GM10847 (cell line): ENCODE measurements around the gene NAT9.

Source experiments
- POLR2A ChIP-seq: IDR thresholded peaks from 2 replicates; pipeline ENCODE4 v1.6.1; 2011; ENCODE audit not compliant: insufficient read length; ENCODE audit errors: extremely low read depth

Gene NAT9

DNA sequence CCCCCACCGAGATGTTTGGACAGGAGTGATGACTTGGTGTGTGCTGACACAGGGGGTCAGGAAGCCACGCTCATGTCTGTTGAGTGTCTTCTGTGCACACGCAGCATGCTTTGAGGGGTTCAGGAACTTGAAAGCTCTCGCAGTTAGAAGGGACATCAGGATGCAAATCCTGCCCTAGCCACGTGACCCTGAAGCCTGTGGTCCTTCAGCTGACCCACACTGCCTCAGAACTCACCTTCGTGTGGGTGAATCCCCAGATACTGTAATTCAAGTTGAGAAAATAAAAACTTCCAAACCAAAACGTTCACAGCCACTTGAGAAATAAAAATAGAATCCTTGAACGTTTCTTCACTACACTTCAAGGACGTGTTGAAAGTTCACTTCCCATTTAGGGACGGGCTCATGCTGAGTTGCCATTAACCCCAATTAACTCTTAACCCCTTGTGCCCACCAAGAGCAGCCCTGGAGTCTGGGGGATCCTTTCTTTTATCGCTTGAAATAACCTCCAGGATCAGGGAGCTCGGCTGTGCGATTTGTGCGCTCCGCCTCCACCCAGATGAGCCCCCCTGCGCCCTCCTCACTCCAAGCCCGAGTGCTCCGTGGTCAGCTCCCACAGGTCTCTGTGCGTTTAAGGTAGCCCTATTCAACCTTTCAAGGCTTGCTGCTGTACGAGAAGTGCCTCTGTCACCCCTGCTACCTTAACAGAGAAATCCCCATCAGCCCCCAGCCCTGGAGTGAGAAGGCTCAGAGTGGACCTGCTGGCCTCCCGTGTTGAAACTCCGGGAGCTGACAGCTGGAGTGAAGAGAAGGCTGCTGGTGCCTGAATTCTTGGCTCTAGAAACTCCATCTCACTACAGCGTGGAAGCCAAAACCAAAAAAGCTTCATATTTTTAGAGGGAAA is 36.2 kb upstream of the NAT9 start:
- no peak for TF ChIP-seq POLR2A

DNA sequence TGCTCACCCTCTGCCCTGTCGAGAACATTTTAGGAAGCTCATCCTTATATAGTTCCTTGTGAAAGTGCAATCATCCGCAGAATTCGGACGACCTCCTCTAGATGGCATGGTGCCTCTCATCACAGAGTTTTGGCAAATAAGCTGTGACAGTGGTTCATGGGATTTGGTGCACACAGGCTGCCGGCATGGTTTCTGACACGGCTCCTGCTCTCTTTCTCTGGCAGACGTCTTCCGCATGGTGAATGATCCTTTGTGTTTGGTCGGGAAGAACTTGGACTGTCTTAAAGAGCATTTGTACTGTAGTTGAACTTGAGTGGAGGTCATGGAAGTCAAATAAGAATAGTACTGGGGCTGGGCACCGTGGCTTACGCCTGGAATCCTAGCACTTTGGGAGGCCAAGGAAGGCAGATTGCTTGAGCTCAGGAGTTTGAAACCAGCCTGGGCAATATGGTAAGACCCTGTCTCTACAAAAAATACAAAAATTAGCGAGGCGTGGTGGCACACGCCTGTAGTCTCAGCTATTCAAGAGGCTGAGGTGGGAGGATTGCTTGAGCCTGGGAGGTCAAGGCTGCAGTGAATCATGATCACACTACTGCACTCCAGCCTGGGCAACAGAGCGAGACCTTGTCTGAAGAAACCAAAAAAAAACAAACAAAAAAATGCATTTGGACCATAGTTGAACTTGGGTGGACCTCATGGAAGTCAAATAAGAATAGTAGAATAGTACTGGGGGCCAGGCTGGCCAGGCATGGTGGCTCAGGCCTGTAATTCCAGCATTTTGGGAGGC is 34.7 kb upstream of the NAT9 start:
- TF ChIP-seq POLR2A = no peak

DNA sequence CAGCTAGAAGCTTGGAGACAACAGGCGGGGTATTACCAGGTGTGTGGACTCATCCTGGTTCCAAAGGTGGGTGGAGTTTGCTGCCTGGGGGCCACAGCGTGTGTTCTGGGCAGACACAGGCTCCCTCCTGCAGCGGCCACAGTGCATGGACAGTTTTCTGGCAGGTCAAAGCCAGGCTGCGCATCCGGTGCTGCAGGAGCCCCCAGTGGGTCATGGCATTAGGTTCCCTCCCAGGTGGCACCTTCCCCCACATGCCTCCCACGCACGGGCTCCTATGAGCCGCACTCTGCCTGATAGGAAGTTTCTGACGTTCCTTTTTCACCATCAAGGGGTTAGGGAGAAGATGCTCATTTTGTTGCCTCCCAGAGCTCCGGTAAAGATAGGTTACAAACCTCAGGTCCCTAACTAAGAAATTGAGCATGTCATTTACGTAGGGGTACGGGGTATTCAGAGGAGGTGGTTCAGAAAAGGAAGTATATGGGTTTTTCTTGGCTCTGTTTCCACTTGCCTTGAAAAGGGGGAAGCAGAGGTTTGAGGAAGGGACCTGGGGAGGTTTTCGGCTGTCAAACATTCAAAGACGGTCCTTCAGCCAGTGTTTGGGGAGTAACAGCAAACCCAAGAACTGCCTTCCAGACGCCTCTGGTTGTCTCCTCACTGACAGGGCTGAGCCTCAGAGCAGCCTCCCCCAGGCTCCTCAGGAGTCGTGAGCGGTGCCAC is 32.7 kb upstream of the NAT9 start:
- no peak for TF ChIP-seq POLR2A

DNA sequence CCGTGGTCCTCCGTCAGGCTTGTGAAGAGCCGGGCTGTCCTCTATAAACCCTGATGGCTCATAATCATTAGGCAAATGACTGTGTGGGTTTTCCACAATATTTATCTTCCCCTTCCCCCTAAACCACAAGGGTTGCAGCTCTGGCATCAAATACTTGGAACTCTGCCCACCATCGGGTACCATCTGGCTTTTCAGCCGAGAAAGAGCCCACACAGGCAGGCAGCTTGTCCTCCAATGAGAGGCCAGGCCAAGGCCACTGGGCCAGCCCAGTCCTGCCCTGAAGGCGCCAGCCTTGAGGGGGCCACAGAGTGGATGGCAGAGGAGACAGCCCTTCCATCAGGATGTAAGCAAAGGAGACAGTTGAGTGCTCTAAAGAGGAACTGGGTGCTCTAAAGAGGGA is 31.8 kb upstream of the NAT9 start:
- TF ChIP-seq POLR2A = no peak

DNA sequence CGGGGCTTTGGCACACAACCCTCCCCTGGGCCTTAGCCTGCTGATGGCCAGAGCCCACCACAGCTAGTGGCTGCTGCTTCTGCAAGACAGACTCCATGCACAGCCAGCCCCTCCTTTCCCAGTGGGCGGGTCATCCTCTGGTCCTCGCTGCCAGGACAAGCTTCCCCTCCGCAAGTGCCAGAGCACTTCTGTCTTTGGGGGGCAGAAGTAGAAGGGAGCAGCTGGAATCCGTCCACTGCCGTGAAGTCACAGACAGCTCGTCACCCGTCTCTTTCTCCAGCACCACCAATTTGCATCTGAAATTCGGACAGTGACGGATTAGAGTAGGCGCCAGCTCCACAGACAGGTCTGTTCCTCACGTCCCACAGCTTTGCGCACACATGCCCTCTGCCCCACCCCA is 31.3 kb upstream of the NAT9 start:
- no peak for TF ChIP-seq POLR2A

DNA sequence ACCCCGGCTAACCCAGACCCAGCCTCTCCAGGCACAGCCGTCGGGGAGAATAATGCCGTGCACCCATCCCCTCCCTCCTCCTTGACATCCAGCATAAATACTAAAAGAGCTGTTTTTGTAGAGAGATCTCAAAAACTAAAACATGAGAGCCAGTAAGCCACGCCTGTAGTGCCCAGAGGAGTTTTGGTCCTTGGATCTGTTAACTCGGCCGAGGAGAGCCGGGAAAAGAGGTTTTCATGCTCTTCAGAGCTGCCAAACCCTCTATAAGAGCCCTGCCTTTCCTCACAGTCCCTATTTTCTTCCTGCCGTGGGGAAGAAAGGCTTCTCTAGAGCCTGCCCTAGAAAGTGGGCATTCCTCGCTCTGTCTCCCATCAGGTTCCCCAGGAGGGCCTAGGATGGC is 30.2 kb upstream of the NAT9 start:
- no peak for TF ChIP-seq POLR2A

DNA sequence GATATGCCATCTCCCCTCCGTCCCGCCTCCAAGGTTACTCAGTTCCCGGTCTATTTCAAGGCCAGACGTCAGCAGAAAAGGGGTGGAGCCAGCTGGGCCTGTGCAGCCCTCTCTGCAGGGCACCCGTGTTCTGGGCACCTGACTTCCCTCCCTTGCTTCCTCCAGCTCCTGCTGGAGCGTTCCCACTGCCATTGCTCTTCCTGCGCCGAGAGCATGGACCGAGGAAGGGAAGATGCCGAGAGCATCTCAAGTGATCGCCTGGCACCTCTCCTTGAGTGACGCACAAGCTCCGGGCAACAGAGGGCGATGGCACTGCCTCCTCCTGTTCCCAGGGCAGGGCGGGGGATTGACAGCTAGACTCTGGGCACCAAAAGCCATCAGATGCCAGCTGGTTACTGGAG is 29.4 kb upstream of the NAT9 start:
- no peak for TF ChIP-seq POLR2A

DNA sequence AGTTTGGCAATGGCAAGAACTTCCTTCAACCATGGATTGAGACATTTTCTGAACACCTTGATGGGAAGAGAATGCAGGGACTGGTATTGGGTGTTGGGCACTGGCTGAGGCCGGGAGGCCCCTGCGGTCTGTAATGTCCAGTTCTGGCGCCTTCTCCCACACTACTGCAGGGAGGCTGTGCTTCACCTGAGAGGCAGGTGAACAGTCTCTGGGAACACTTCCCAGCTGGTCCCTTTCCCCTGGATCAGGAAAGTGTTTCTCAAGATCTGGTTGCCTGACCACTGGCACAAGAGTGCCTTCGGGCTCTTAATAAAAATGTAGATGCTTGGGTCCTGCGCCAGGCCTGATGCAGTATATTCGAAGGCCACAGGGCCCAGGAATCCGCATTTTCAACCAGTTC is 28.5 kb upstream of the NAT9 start:
- no peak for TF ChIP-seq POLR2A

DNA sequence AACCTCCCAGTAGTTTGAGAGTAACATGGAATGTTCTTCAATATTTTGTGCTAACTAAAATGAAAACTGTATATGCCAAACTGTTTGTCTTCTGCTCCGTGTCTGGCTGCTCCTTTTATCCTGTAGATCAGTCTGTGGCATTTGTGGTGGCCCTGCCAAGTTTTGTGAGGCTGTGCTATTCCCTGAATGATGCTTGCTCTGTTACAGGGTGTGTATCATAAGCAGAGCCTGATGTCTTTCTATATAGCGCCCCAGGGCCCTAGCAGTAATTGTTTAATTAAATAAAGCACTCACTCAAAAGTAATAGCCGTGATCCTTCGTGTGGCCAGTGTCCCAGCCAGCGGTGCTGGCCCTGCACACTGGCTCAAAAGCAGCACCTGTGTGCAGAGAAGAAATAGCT is 27.8 kb upstream of the NAT9 start:
- TF ChIP-seq POLR2A = no peak

DNA sequence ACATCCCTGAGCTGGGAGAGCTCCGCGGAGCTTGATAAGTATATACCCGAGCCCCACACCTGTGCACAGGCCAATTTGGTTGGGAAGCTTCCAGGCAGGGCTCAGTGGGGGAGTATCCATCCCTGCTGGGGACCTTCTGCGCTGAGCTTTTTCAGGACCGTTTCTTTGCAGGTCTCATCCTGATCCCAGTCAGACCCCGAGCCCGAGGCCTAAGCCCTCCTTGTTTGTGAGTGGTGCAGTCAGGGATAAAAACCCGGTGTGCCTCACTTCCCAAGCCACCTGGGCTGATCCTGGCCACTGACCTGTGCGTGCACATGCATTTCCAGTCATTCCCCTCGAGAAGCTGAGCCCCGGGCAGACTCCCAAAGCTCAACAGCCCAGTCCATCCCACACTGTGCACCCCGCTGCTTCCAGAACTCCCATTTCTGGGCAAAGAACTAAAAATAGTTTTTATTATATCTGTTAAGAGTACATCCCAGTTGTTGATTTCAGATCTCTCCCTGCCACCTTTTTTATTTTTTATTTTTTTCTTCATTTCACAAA is 27.3 kb upstream of the NAT9 start:
- TF ChIP-seq POLR2A = no peak

DNA sequence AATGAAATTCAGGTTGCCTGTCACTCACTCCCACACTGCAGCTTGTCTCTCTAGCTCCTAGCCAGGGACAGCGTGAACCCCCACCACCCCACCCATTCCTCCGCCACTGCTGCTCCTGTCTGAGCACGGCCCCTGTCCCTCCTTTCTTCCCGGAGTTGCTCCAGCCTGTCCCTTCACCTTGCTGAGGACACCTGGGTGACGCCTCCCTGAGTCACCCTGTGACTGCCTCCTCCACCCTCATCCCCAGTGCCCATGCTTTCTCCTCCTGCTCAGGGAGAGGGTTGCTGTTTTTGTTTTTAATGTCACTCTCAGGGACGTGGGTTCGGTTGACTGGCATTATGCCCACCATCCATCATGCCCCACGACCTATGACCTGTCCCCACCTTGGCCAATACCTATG is 25.8 kb upstream of the NAT9 start:
- TF ChIP-seq POLR2A = no peak

DNA sequence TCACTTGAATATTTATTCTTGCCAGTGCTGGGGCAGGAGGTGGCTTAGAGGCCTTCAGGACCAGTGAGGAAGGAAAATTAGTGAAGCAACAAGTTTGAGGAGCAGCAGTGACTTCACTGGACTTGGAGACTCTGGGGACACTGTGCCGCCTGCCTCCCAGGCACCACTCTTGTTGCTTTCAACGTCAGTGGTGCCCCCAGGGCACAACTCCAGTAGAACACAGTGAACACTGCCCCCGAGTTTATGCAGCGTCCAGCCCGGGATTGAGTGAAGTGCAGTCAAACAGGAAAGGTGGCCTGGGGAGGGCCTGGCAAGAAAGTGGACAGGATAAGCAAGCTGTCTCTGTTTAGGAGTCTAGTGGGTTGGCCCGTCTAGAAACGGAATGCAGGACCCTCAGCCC is 24.4 kb upstream of the NAT9 start:
- TF ChIP-seq POLR2A = no peak

DNA sequence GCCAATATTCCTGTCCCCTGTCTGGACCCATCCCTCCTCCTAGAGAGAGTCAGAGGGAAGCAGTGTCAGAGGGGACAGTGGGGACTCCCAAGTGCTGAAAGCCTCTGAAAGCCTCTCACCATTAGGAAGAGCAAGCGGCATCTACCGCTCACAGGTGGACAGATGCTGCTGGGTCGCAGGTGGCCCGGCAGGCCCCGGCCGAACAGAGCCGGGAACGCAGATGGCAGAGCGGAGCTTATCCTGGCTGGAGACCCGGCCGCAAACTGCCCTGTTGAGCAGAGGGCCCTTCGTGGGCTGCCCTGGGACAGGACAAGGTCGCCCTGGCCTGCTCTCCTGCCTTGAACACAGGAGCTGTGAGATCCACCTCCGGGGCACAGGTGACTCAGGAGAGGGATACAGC is 23.0 kb upstream of the NAT9 start:
- no peak for TF ChIP-seq POLR2A

DNA sequence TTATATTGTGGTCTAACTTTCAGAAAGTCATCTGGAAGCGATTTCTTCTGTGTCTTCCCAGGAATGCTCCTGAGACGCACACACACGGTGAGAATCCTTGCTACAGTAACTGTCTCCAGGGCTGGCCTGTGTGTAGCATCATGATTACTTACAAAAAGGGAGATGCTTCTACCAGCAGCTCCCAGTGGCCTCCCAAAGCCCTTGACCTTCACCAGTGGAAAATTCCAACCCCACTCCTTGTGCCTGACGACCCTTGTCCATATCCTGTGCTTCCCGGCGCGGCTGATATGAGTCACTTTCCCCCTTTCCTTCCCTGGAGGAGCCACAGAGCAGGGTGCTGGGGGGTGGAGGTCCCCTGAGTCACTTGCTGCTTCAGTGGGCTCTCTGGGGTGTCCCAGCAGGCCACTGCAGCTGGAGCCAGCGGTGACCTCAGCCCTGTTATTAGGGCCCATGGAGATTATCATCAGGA is 22.1 kb upstream of the NAT9 start:
- no peak for TF ChIP-seq POLR2A

DNA sequence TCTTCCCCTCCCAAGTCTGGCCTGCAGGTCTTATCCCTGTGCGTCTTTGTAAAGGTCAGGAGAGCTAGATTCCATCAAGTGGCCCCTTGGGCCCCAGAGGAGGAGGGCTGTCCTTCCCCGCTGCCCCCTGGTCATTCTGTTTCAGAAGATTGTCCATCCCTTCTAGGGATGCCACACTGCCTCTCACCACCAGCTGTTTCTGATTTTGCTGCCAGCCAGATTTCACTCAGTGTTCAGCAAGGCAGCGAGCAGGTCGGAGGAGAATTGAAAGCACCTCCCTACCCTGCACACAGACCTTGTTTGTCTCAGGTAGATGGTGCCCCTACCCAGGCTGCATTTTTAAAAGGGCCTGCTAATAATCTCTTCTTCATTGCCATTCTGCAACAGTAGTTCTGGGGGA is 21.7 kb upstream of the NAT9 start:
- TF ChIP-seq POLR2A = no peak
